Right lobe of liver (tissue), 6 donors: ENCODE measurements around the gene ANKS1B. TPM values are rescaled to one million over a fixed set of nuclear protein-coding genes. Genes with fewer than 3 reads are reported as not detected.

Source experiments
- ATAC-seq, 4 donors: fragments of 200-7000 bp; cut with Tn5 transposase; one replicate each; pipeline ENCODE4 v1.9.1; 2020; ENCODE audit warnings: mild to moderate bottlenecking in 4 of 4, moderate library complexity in 4 of 4
- DNase-seq, 3 donors: peaks; one replicate each; pipeline ENCODE4 v3.0.0-alpha.2; 2020
- H3K27ac ChIP-seq, 3 donors: fragments of 200-600 bp; one replicate each; pipeline ENCODE4 v1.8.0; 2022
- H3K27me3 ChIP-seq, 2 donors: fragments of 200-600 bp; one replicate each; pipeline ENCODE4 v1.8.0; 2022
- H3K36me3 ChIP-seq, 4 donors: fragments of 200-600 bp; sonication (generic) in 1 of 4; one replicate each; pipeline versions ENCODE4 v1.5.1 to v1.8.0; 2017 to 2022; ENCODE audit warnings: control low read depth in 1 of 4
- H3K4me1 ChIP-seq, 4 donors: fragments of 200-600 bp; sonication (generic) in 1 of 4; one replicate each; pipeline versions ENCODE4 v1.5.1 to v1.8.0; 2017 to 2022; ENCODE audit warnings: control low read depth in 1 of 4
- H3K4me3 ChIP-seq, 3 donors: fragments of 200-600 bp; one replicate each; pipeline ENCODE4 v1.8.0; 2022
- H3K9me3 ChIP-seq, 4 donors: fragments of 200-600 bp; sonication (generic) in 1 of 4; one replicate each; pipeline versions ENCODE4 v1.5.1 to v1.8.0; 2017 to 2022; ENCODE audit warnings: control low read depth in 1 of 4
- CTCF ChIP-seq, 4 donors: fragments of 200-600 bp in 3 of 4; fragments of 450-650 bp in 1 of 4; IDR thresholded peaks; one replicate each; pipeline versions ENCODE4 v1.5.1 to v1.8.0; 2016 to 2022; ENCODE audit warnings: antibody characterized with exemption in 4 of 4, mild to moderate bottlenecking in 2 of 4
- POLR2A ChIP-seq: fragments of 450-650 bp; IDR thresholded peaks from one replicate; pipeline ENCODE4 v1.6.1; 2017; ENCODE audit warnings: antibody characterized with exemption, mild to moderate bottlenecking
- WGBS: methylation state at CpG from one replicate; pipeline ENCODE4 v1.1.6; 2018; ENCODE audit warnings: low coverage, low lambda C conversion rate; ENCODE audit not compliant: insufficient coverage; ENCODE audit errors: missing lambda C conversion rate; 5-methylcytosine and 5-hydroxymethylcytosine counted together
- intact Hi-C, 2 donors: fragments of 100-400 bp; cut with DNase I; formaldehyde crosslinking; loops; one replicate each; pipeline versions ENCODE4 v1.11.2 to v1.14.1; 2022
- total RNA-seq, 6 experiments: library from RNA; depleted of rRNA in 2 of 6; stranded (reverse); fragments of >200 nt in 2 of 6; fragmentation: NEBNext Ultra II Directional in 3 of 6; extraction: Animal tissue kit (Norgen Biotek cat#: 25700) in 3 of 6; gene quantifications; one replicate each; pipeline versions ENCODE4 v1.1.0 to v1.2.4, GENCODE V29; 2016 to 2023
- donor health status: DM: no; HTN: yes; CAD: no.
- donor health status: DM: no; HTN: no; CAD: no.
- donor health status: DM: no; HTN: no; CAD: no.
- donor health status: DM: no; HTN: yes; CAD: no.
- donor health status: DM: no; HTN: yes; CAD: no.

The ANKS1B gene
- total RNA-seq, 6 experiments from 2014 or later = 0.17 to 1.9 (median 0.44) TPM; not detected in 1

- H3K36me3 ChIP-seq = no peaks in the 10 kb centered on the region
- no peaks in the 10 kb centered on the region for H3K27me3 ChIP-seq
- WGBS = 25% methylated on average over 2 of the region's 2 CpGs
- intact Hi-C loops = no loop called here
- H3K4me1 ChIP-seq = no peaks in the 10 kb centered on the region
- no peak overlapping the region for H3K4me3 ChIP-seq
- no peak for TF ChIP-seq CTCF (IDR thresholded peaks at IDR 0.05)
- TF ChIP-seq POLR2A = no peak
- no peak overlapping the region for H3K27ac ChIP-seq
- no peak for ATAC-seq
- no peaks in the 10 kb centered on the region for H3K9me3 ChIP-seq
- DNase-seq = no peak
Measured at GRCh38 chr12:99027055-99027393, 957.7 kb downstream of the ANKS1B start.

GRCh38 chr12:99026332-99027054 is 958.2 kb downstream of the ANKS1B start:
- H3K4me3 ChIP-seq = no peak overlapping the region
- no peaks in the 10 kb centered on the region for H3K27me3 ChIP-seq
- H3K9me3 ChIP-seq = no peaks in the 10 kb centered on the region
- no peak for ATAC-seq
- DNase-seq = no peak
- H3K36me3 ChIP-seq = no peaks in the 10 kb centered on the region
- 73% methylated on average over 4 of the region's 4 CpGs for WGBS
- H3K27ac ChIP-seq = no peak overlapping the region
- no peak for TF ChIP-seq POLR2A
- no peak for TF ChIP-seq CTCF (IDR thresholded peaks at IDR 0.05)
- no peaks in the 10 kb centered on the region for H3K4me1 ChIP-seq
- intact Hi-C loops = no loop called here

- no peaks in the 10 kb centered on the region for H3K27me3 ChIP-seq
Measured at GRCh38 chr12:99024870-99025269, 959.9 kb downstream of the ANKS1B start.

GRCh38 chr12:99024191-99024590 is 960.5 kb downstream of the ANKS1B start:
- no peak overlapping the region for H3K27ac ChIP-seq
- no peaks in the 10 kb centered on the region for H3K36me3 ChIP-seq
- no peaks in the 10 kb centered on the region for H3K9me3 ChIP-seq
- intact Hi-C loops = no loop called here
- DNase-seq (no peak), ATAC-seq (no peak)
- TF ChIP-seq POLR2A (no peak), CTCF (IDR thresholded peaks at IDR 0.05) (no peak)
- no peak overlapping the region for H3K4me3 ChIP-seq
- no peaks in the 10 kb centered on the region for H3K4me1 ChIP-seq
- H3K27me3 ChIP-seq = no peaks in the 10 kb centered on the region

More at GRCh38 chr12:99024870-99025269, 959.9 kb downstream of the ANKS1B start:
- no peaks in the 10 kb centered on the region for H3K36me3 ChIP-seq
- H3K9me3 ChIP-seq = no peaks in the 10 kb centered on the region
- H3K27ac ChIP-seq = no peak overlapping the region
- no peak for ATAC-seq
- no peak for DNase-seq
- intact Hi-C loops = no loop called here
- no peak overlapping the region for H3K4me3 ChIP-seq
- no peaks in the 10 kb centered on the region for H3K4me1 ChIP-seq
- 53% methylated on average over 4 of the region's 4 CpGs for WGBS
- TF ChIP-seq POLR2A (no peak), CTCF (IDR thresholded peaks at IDR 0.05) (no peak)

GRCh38 chr12:99020871-99021270 is 963.9 kb downstream of the ANKS1B start:
- no peak for TF ChIP-seq POLR2A
- no peak for TF ChIP-seq CTCF (IDR thresholded peaks at IDR 0.05)
- Histone ChIP-seq H3K4me3 (no peak overlapping the region), H3K27ac (no peak overlapping the region), H3K9me3 (no peaks in the 10 kb centered on the region), H3K4me1 (no peaks in the 10 kb centered on the region), H3K36me3 (no peaks in the 10 kb centered on the region), H3K27me3 (no peaks in the 10 kb centered on the region)
- WGBS = 62% methylated on average over 1 of the region's 1 CpG
- ATAC-seq (no peak), DNase-seq (no peak)
- intact Hi-C loops = no loop called here
